ENCODE results near the gene ACTN4. TPM values are rescaled to one million over a fixed set of nuclear protein-coding genes. Genes with fewer than 3 reads are reported as not detected.

Gene ACTN4
- total RNA-seq, 1 donor from 2014 or later, result 975 TPM

- Mint-ChIP-seq H3K27me3 (ENCODE audit: unreplicated experiment) (peaks cover 16% of the 10 kb centered on the region), H3K27ac (ENCODE audit: unreplicated experiment) (no peak overlapping the region), H3K9me3 (ENCODE audit: unreplicated experiment) (peaks cover 12% of the 10 kb centered on the region), H3K4me3 (ENCODE audit: unreplicated experiment) (no peak overlapping the region), H3K36me3 (ENCODE audit: unreplicated experiment) (peaks cover 5% of the 10 kb centered on the region), H3K4me1 (ENCODE audit: low read depth, unreplicated experiment) (peaks cover 5% of the 10 kb centered on the region)
- DNase-seq, result peak; percentile 52
- TF ChIP-seq CTCF (IDR thresholded peaks at IDR 0.05; ENCODE audit: partially characterized antibody, unreplicated experiment), result no peak
Observed at GRCh38 chr19:38736036-38736412, 88.6 kb downstream of the ACTN4 start.

- peaks cover 4% of the 10 kb centered on the region for H3K4me1 Mint-ChIP-seq (ENCODE audit: low read depth, unreplicated experiment)
- peak overlapping the region; percentile 61 for H3K4me3 Mint-ChIP-seq (ENCODE audit: unreplicated experiment)
Observed at GRCh38 chr19:38736413-38737280, 89.2 kb downstream of the ACTN4 start.

DNA sequence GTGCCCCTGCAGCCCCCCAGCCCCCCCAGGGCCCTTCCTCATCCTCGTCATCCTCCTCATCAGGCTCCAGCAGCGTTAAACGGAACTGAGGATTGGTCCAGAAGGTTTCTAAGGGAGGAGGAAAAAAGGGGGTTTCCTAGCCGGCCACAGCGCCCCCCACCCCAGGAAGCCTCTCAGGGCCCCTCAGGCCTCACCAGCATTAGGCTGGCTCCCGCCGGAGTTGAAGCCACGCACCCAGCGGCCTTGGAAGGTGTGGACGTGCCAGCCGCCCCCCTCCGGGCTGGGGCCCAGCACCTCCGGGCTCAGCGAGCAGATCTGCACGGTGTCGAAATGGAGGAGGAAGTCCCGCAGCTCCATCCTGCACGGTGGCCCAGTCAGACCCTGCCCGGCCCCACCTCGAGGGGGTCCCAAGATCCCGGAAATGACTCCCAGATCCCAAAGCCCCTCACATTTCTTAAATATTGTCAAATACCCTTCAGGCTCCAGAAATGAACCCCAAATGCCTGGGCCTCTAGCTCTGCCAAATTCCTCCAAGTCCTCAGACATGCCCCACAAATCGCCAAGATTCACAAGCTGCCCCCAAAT is 89.9 kb downstream of the ACTN4 start:
- Mint-ChIP-seq H3K36me3 (ENCODE audit: unreplicated experiment) (peaks cover 5% of the 10 kb centered on the region), H3K27me3 (ENCODE audit: unreplicated experiment) (peaks cover 13% of the 10 kb centered on the region), H3K9me3 (ENCODE audit: unreplicated experiment) (peaks cover 9% of the 10 kb centered on the region), H3K27ac (ENCODE audit: unreplicated experiment) (no peak overlapping the region), H3K4me3 (ENCODE audit: unreplicated experiment) (no peak overlapping the region), H3K4me1 (ENCODE audit: low read depth, unreplicated experiment) (no peaks in the 10 kb centered on the region)
- no peak for DNase-seq
- no peak for TF ChIP-seq CTCF (IDR thresholded peaks at IDR 0.05; ENCODE audit: partially characterized antibody, unreplicated experiment)

More at GRCh38 chr19:38736413-38737280, 89.2 kb downstream of the ACTN4 start:
- DNase-seq, result no peak
- Mint-ChIP-seq H3K9me3 (ENCODE audit: unreplicated experiment) (peaks cover 12% of the 10 kb centered on the region), H3K36me3 (ENCODE audit: unreplicated experiment) (peaks cover 5% of the 10 kb centered on the region), H3K27me3 (ENCODE audit: unreplicated experiment) (peaks cover 15% of the 10 kb centered on the region), H3K27ac (ENCODE audit: unreplicated experiment) (no peak overlapping the region)
- TF ChIP-seq CTCF (IDR thresholded peaks at IDR 0.05; ENCODE audit: partially characterized antibody, unreplicated experiment), result no peak

GRCh38 chr19:38737921-38738737 is 90.7 kb downstream of the ACTN4 start:
- Mint-ChIP-seq H3K4me3 (ENCODE audit: unreplicated experiment) (no peak overlapping the region), H3K9me3 (ENCODE audit: unreplicated experiment) (peaks cover 7% of the 10 kb centered on the region), H3K36me3 (ENCODE audit: unreplicated experiment) (peaks cover 5% of the 10 kb centered on the region), H3K27me3 (ENCODE audit: unreplicated experiment) (peaks cover 8% of the 10 kb centered on the region), H3K4me1 (ENCODE audit: low read depth, unreplicated experiment) (no peaks in the 10 kb centered on the region), H3K27ac (ENCODE audit: unreplicated experiment) (no peak overlapping the region)
- TF ChIP-seq CTCF (IDR thresholded peaks at IDR 0.05; ENCODE audit: partially characterized antibody, unreplicated experiment), result peak; percentile 22
- DNase-seq, result no peak
